ENCODE data around the gene KIF13A. TPM values are rescaled to one million over a fixed set of nuclear protein-coding genes. Genes with fewer than 3 reads are reported as not detected.
A peak's percentile ranks its signal among the peaks of the same experiment; 100 is the strongest.
"Not testable (repeated sequence)": the region's sequence is repeated elsewhere in the genome, so short reads cannot be mapped to it uniquely, and the experiment has no call there.

Gene KIF13A
- total and polyA plus RNA-seq, 2 donors (not counting 3 experiments of a cell fraction or from before 2014, with no cell fraction given): 24.9 to 65.8 TPM

GRCh38 chr6:18022398-18023231, 35.2 kb upstream of the KIF13A start:
- Histone ChIP-seq H3K27ac (ENCODE audit: insufficient read depth, low read depth, low read length) (no peak overlapping the region), H3K9me1 (replicated peaks; ENCODE audit: control insufficient read depth, extremely low read depth, insufficient read depth, low read length) (no peaks in the 10 kb centered on the region), H3K4me1 (ENCODE audit: control insufficient read depth, extremely low read depth, insufficient read depth, low read length) (no peaks in the 10 kb centered on the region), H3K4me2 (ENCODE audit: insufficient read depth, low read length) (no peak overlapping the region), H2AFZ (ENCODE audit: low read depth, low read length) (peak overlapping the region; percentile 2), H4K20me1 (replicated peaks; ENCODE audit: control insufficient read depth, extremely low read depth, insufficient read depth, low read length) (no peaks in the 10 kb centered on the region), H3K4me3 (replicated peaks in 1 of 3; ENCODE audit: insufficient read depth in 1 of 3, low read depth in 1 of 3, low read length in 3 of 3) (no peak overlapping the region), H3K27me3 (ENCODE audit: control insufficient read depth in 2 of 2, insufficient read depth in 2 of 2, low read length in 2 of 2) (no peaks in the 10 kb centered on the region), H3K36me3 (ENCODE audit: control insufficient read depth in 2 of 2, extremely low read depth in 1 of 2, insufficient read depth in 2 of 2, low read length in 2 of 2) (no peaks in the 10 kb centered on the region), H3K79me2 (ENCODE audit: control insufficient read depth, insufficient read depth, low read length) (no peaks in the 10 kb centered on the region), H3K9me3 (replicated peaks; ENCODE audit: control insufficient read depth, insufficient read depth, low read length) (no peaks in the 10 kb centered on the region), H3K9ac (replicated peaks; ENCODE audit: extremely low read depth, insufficient read depth, low read length) (no peak overlapping the region)
- DNase-seq (ENCODE audit: low read depth, low spot score) (peak; percentile 13), FAIRE-seq (peak; percentile 63)
- no peak for TF ChIP-seq MAX (IDR thresholded peaks at IDR 0.05; ENCODE audit: insufficient read depth, insufficient read length)
- no peak for TF ChIP-seq FOS (IDR thresholded peaks at IDR 0.05; ENCODE audit: borderline replicate concordance, insufficient read depth, low read length)
- TF ChIP-seq GATA2 (IDR thresholded peaks at IDR 0.05; ENCODE audit: insufficient read depth, insufficient read length, low read depth, low read length): no peak
- TF ChIP-seq POLR2AphosphoS5 (IDR thresholded peaks at IDR 0.05; ENCODE audit: insufficient read depth, low read depth, low read length): no peak
- intact Hi-C loops (cut with micrococcal nuclease): no loop called here
- CTCF ChIA-PET: no interaction called here
- POLR2A ChIA-PET: no interaction called here
- dilution Hi-C loops (cut with MboI; ENCODE audit: extremely low pct_ligation_motif_present, low sequenced_read_pairs): no loop called here
- no TSS peak for BruUV-seq (replicated peaks)

GRCh38 chr6:18021166-18021850, 33.9 kb upstream of the KIF13A start:
- no peak overlapping the region for H3K4me2 ChIP-seq (ENCODE audit: insufficient read depth, low read length)
- no peak for FAIRE-seq
- POLR2A ChIA-PET: no interaction called here
- no peak overlapping the region for H3K9ac ChIP-seq (replicated peaks; ENCODE audit: extremely low read depth, insufficient read depth, low read length)
- H3K4me3 ChIP-seq (replicated peaks in 1 of 3; ENCODE audit: insufficient read depth in 1 of 3, low read depth in 1 of 3, low read length in 3 of 3): no peak overlapping the region
- no peaks in the 10 kb centered on the region for H3K36me3 ChIP-seq (ENCODE audit: control insufficient read depth in 2 of 2, extremely low read depth in 1 of 2, insufficient read depth in 2 of 2, low read length in 2 of 2)
- H4K20me1 ChIP-seq (replicated peaks; ENCODE audit: control insufficient read depth, extremely low read depth, insufficient read depth, low read length): no peaks in the 10 kb centered on the region
- no peak overlapping the region for H2AFZ ChIP-seq (ENCODE audit: low read depth, low read length)
- no peaks in the 10 kb centered on the region for H3K4me1 ChIP-seq (ENCODE audit: control insufficient read depth, extremely low read depth, insufficient read depth, low read length)
- peaks cover 0 to 3% of the 10 kb centered on the region in 2 experiments for H3K27me3 ChIP-seq (ENCODE audit: control insufficient read depth in 2 of 2, insufficient read depth in 2 of 2, low read length in 2 of 2)
- no peaks in the 10 kb centered on the region for H3K9me1 ChIP-seq (replicated peaks; ENCODE audit: control insufficient read depth, extremely low read depth, insufficient read depth, low read length)
- intact Hi-C loops (cut with micrococcal nuclease): no loop called here
- no peak for DNase-seq (ENCODE audit: low read depth, low spot score)
- CTCF ChIA-PET: interaction anchor here (1.1 kb wide), 1 partner anchor 22 kb away, joined by 3 read pairs; no protein-coding TSS in a partner anchor
- dilution Hi-C loops (cut with MboI; ENCODE audit: extremely low pct_ligation_motif_present, low sequenced_read_pairs): no loop called here
- no peaks in the 10 kb centered on the region for H3K9me3 ChIP-seq (replicated peaks; ENCODE audit: control insufficient read depth, insufficient read depth, low read length)
- TF ChIP-seq EZH2 (IDR thresholded peaks at IDR 0.05; ENCODE audit: borderline replicate concordance, low read depth, low read length, severe bottlenecking) (no peak), JUN (IDR thresholded peaks at IDR 0.05; ENCODE audit: borderline replicate concordance, insufficient read depth, insufficient read length, low read depth) (no peak), MAX (IDR thresholded peaks at IDR 0.05; ENCODE audit: insufficient read depth, insufficient read length) (no peak)
- H3K79me2 ChIP-seq (ENCODE audit: control insufficient read depth, insufficient read depth, low read length): no peaks in the 10 kb centered on the region
- H3K27ac ChIP-seq (ENCODE audit: insufficient read depth, low read depth, low read length): no peak overlapping the region
- BruUV-seq (replicated peaks): no TSS peak

- H3K27ac ChIP-seq (ENCODE audit: insufficient read depth, low read depth, low read length); H4K20me1 ChIP-seq (replicated peaks; ENCODE audit: control insufficient read depth, extremely low read depth, insufficient read depth, low read length); H3K27me3 ChIP-seq (ENCODE audit: control insufficient read depth in 2 of 2, insufficient read depth in 2 of 2, low read length in 2 of 2); H3K4me2 ChIP-seq (ENCODE audit: insufficient read depth, low read length); dilution Hi-C loops (cut with MboI; ENCODE audit: extremely low pct_ligation_motif_present, low sequenced_read_pairs); FAIRE-seq; H3K4me3 ChIP-seq (replicated peaks in 1 of 3; ENCODE audit: insufficient read depth in 1 of 3, low read depth in 1 of 3, low read length in 3 of 3); H2AFZ ChIP-seq (ENCODE audit: low read depth, low read length); H3K36me3 ChIP-seq (ENCODE audit: control insufficient read depth in 2 of 2, extremely low read depth in 1 of 2, insufficient read depth in 2 of 2, low read length in 2 of 2); BruUV-seq (replicated peaks); intact Hi-C loops (cut with micrococcal nuclease); DNase-seq (ENCODE audit: low read depth, low spot score); POLR2A ChIA-PET; H3K9me1 ChIP-seq (replicated peaks; ENCODE audit: control insufficient read depth, extremely low read depth, insufficient read depth, low read length); H3K9me3 ChIP-seq (replicated peaks; ENCODE audit: control insufficient read depth, insufficient read depth, low read length); H3K9ac ChIP-seq (replicated peaks; ENCODE audit: extremely low read depth, insufficient read depth, low read length); H3K4me1 ChIP-seq (ENCODE audit: control insufficient read depth, extremely low read depth, insufficient read depth, low read length); H3K79me2 ChIP-seq (ENCODE audit: control insufficient read depth, insufficient read depth, low read length): not testable (repeated sequence)
- CTCF ChIA-PET: interaction anchor here (1.1 kb wide), 1 partner anchor 23 kb away, joined by 3 read pairs; no protein-coding TSS in a partner anchor
These were observed 33.1 kb upstream of the KIF13A start for GRCh38 chr6:18020545-18020944.

Data from endothelial cell of umbilical vein (primary cell).